H1 (cell line): Measurements from ENCODE around the gene DHRS3. TPM values are rescaled to one million over a fixed set of nuclear protein-coding genes. Genes with fewer than 3 reads are reported as not detected.

Experiments
- CTCF ChIA-PET: fragments of 300-600 bp; sonication (Branson Sonifier 250); formaldehyde crosslinking; loops from one replicate; lab custom pipeline; 2021; ENCODE audit not compliant: partially characterized antibody; lab: Charles Lee
- POLR2A ChIA-PET: fragments of 300-600 bp; sonication (Branson Sonifier 250); formaldehyde crosslinking; loops from one replicate; lab custom pipeline; 2021; ENCODE audit warnings: inconsistent platforms; ENCODE audit not compliant: partially characterized antibody; lab: Charles Lee
- DNase-seq, 2 experiments: peaks; one replicate each; pipeline versions ENCODE4 v3.0.0 to v3.0.0-alpha.2; 2010 to 2022; ENCODE audit warnings: low spot score in 2 of 2, low read depth in 1 of 2, mixed read lengths in 1 of 2
- FAIRE-seq: peaks from 2 replicates; lab custom pipeline; 2011; peaks lifted over from hg19 to GRCh38; lab: Jason Lieb, UNC
- H2AFZ ChIP-seq: 2 replicates; pipeline ENCODE4 v1.8.1; 2012; ENCODE audit warnings: low read length, inconsistent platforms
- H2AK5ac ChIP-seq: 2 replicates; pipeline ENCODE4 v1.6.1; 2013; ENCODE audit warnings: low read depth, low read length
- H2BK120ac ChIP-seq: replicated peaks from 2 replicates; pipeline ENCODE3; 2013; ENCODE audit warnings: low read depth, low read length, inconsistent platforms
- H2BK12ac ChIP-seq: 2 replicates; pipeline ENCODE4 v1.6.1; 2013; ENCODE audit warnings: low read depth, low read length
- H2BK15ac ChIP-seq: 2 replicates; pipeline ENCODE4 v1.6.1; 2013; ENCODE audit warnings: low read length
- H2BK20ac ChIP-seq: 2 replicates; pipeline ENCODE4 v1.6.1; 2013; ENCODE audit warnings: low read length
- H2BK5ac ChIP-seq: 2 replicates; pipeline ENCODE4 v1.6.1; 2013; ENCODE audit warnings: low read depth, low read length
- H3K14ac ChIP-seq: 2 replicates; pipeline ENCODE4 v1.6.1; 2013; ENCODE audit warnings: inconsistent platforms; ENCODE audit not compliant: insufficient read length
- H3K18ac ChIP-seq: 2 replicates; pipeline ENCODE4 v1.6.1; 2013; ENCODE audit warnings: low read length; ENCODE audit errors: extremely low read depth
- H3K23ac ChIP-seq: 2 replicates; pipeline ENCODE4 v1.6.1; 2013; ENCODE audit warnings: inconsistent platforms; ENCODE audit not compliant: insufficient read length
- H3K23me2 ChIP-seq: 2 replicates; pipeline ENCODE4 v1.6.1; 2013; ENCODE audit warnings: low read depth, low read length
- H3K27ac ChIP-seq: 2 replicates; pipeline ENCODE4 v1.6.1; 2011; ENCODE audit warnings: low read depth, low read length, inconsistent platforms
- H3K27me3 ChIP-seq, 4 experiments: replicated peaks in 1 of 4; 1 replicate in 1 of 4; 2 replicates in 3 of 4; pipeline versions ENCODE4 v1.6.1 to v1.8.1; 2011 to 2013; ENCODE audit warnings: low read length in 3 of 4, mild to moderate bottlenecking in 3 of 4, inconsistent platforms in 2 of 4, mixed read lengths in 2 of 4, moderate library complexity in 1 of 4; ENCODE audit not compliant: control insufficient read depth in 3 of 4, insufficient read depth in 3 of 4; ENCODE audit errors: extremely low read depth in 1 of 4
- H3K36me3 ChIP-seq, 4 experiments: 2 replicates each; pipeline versions ENCODE4 v1.6.1 to v1.8.1; 2011 to 2013; ENCODE audit warnings: mild to moderate bottlenecking in 4 of 4, low read length in 3 of 4, moderate library complexity in 2 of 4, control low read depth in 1 of 4, inconsistent platforms in 1 of 4; ENCODE audit not compliant: insufficient read depth in 4 of 4, control insufficient read depth in 2 of 4
- H3K4ac ChIP-seq: replicated peaks from 2 replicates; pipeline ENCODE3; 2013; ENCODE audit warnings: low read length, low read depth, mixed read lengths, inconsistent platforms; ENCODE audit not compliant: insufficient read length
- H3K4me1 ChIP-seq, 4 experiments: replicated peaks in 1 of 4; 1 replicate in 1 of 4; 2 replicates in 3 of 4; pipeline versions ENCODE4 v1.6.1 to v1.8.1; 2011 to 2013; ENCODE audit warnings: low read length in 3 of 4, inconsistent platforms in 2 of 4, mixed read lengths in 1 of 4; ENCODE audit not compliant: insufficient read depth in 4 of 4, control insufficient read depth in 3 of 4
- H3K4me2 ChIP-seq, 2 experiments: 2 replicates each; pipeline versions ENCODE4 v1.6.1 to v1.8.1; 2011 to 2013; ENCODE audit warnings: low read depth in 2 of 2, low read length in 2 of 2, control low read depth in 1 of 2, inconsistent platforms in 1 of 2, mild to moderate bottlenecking in 1 of 2; ENCODE audit not compliant: insufficient read depth in 1 of 2
- H3K4me3 ChIP-seq, 4 experiments: fragments of 200-600, 300-600 bp in 1 of 4; sonication (generic), shearing (Covaris generic), sonication (Bioruptor Twin) in 1 of 4; 2 replicates each; pipeline versions ENCODE4 v1.5.1 to v1.8.1; 2011 to 2016; ENCODE audit warnings: low read length in 4 of 4, low read depth in 3 of 4, control low read depth in 2 of 4, inconsistent platforms in 2 of 4, mild to moderate bottlenecking in 2 of 4, mixed read lengths in 1 of 4, moderate library complexity in 1 of 4; ENCODE audit not compliant: insufficient read depth in 2 of 4; ENCODE audit errors: extremely low read depth in 1 of 4
- H3K56ac ChIP-seq: replicated peaks from 2 replicates; pipeline ENCODE3; 2013; ENCODE audit warnings: low read depth, mild to moderate bottlenecking, mixed read lengths, low read length, inconsistent platforms; ENCODE audit not compliant: insufficient read length
- H3K79me1 ChIP-seq: 2 replicates; pipeline ENCODE4 v1.6.1; 2013; ENCODE audit warnings: low read depth, low read length, control low read depth
- H3K79me2 ChIP-seq, 2 experiments: 2 replicates each; pipeline versions ENCODE4 v1.6.1 to v1.8.1; 2012 to 2013; ENCODE audit warnings: low read length in 2 of 2, mild to moderate bottlenecking in 2 of 2, inconsistent platforms in 1 of 2; ENCODE audit not compliant: insufficient read depth in 2 of 2, control insufficient read depth in 1 of 2
- H3K9ac ChIP-seq, 4 experiments: replicated peaks in 1 of 4; 1 replicate in 1 of 4; 2 replicates in 3 of 4; pipeline versions ENCODE4 v1.6.1 to v1.8.1; 2011 to 2013; ENCODE audit warnings: low read depth in 3 of 4, low read length in 3 of 4, control low read depth in 2 of 4, mild to moderate bottlenecking in 2 of 4, moderate library complexity in 2 of 4, inconsistent platforms in 1 of 4; ENCODE audit errors: extremely low read depth in 1 of 4
- H3K9me3 ChIP-seq, 2 experiments: 2 replicates each; pipeline versions ENCODE4 v1.6.1 to v1.8.1; 2012 to 2013; ENCODE audit warnings: mild to moderate bottlenecking in 2 of 2, moderate library complexity in 2 of 2, control low read depth in 1 of 2, inconsistent platforms in 1 of 2, low read depth in 1 of 2, low read length in 1 of 2, mixed read lengths in 1 of 2; ENCODE audit not compliant: insufficient read depth in 2 of 2
- H4K20me1 ChIP-seq, 2 experiments: replicated peaks in 1 of 2; 2 replicates each; pipeline versions ENCODE3 to v1.8.1; 2011 to 2013; ENCODE audit warnings: inconsistent platforms in 2 of 2, low read length in 2 of 2, mild to moderate bottlenecking in 1 of 2; ENCODE audit not compliant: insufficient read depth in 2 of 2, control insufficient read depth in 1 of 2
- H4K5ac ChIP-seq: 2 replicates; pipeline ENCODE4 v1.6.1; 2013; ENCODE audit warnings: low read length, low read depth, mixed read lengths, inconsistent platforms; ENCODE audit not compliant: insufficient read length
- H4K8ac ChIP-seq: 2 replicates; pipeline ENCODE4 v1.8.0; 2013; ENCODE audit warnings: mild to moderate bottlenecking, moderate library complexity, low read length, inconsistent platforms; ENCODE audit not compliant: insufficient read depth; ENCODE audit errors: extremely low read depth
- H4K91ac ChIP-seq: replicated peaks from 2 replicates; pipeline ENCODE3; 2013; ENCODE audit warnings: low read length, mixed read lengths, inconsistent platforms; ENCODE audit not compliant: insufficient read length
- HDAC2 ChIP-seq, 2 experiments: fragments of 300-600 bp in 1 of 2; sonication (generic) in 1 of 2; IDR thresholded peaks; 2 replicates each; pipeline ENCODE4 v1.6.1; 2011 to 2012; ENCODE audit warnings: low read depth in 2 of 2, low read length in 2 of 2, mild to moderate bottlenecking in 2 of 2, moderate library complexity in 2 of 2, borderline replicate concordance in 1 of 2, inconsistent platforms in 1 of 2
- JUND ChIP-seq: IDR thresholded peaks from 2 replicates; pipeline ENCODE4 v1.6.1; 2011; ENCODE audit warnings: mild to moderate bottlenecking, improper control_type of control experiment, low read length
- KDM5A ChIP-seq: fragments of 200-600 bp; IDR thresholded peaks from 2 replicates; pipeline ENCODE4 v1.7.1; 2012; ENCODE audit warnings: mild to moderate bottlenecking, low read length, inconsistent platforms, mixed read lengths
- SIN3A ChIP-seq, 2 experiments: IDR thresholded peaks in 1 of 2; conservative IDR thresholded peaks in 1 of 2; 2 replicates each; pipeline ENCODE4 v1.6.1; 2011 to 2012; ENCODE audit warnings: low read length in 2 of 2, improper control_type of control experiment in 1 of 2, low read depth in 1 of 2, mild to moderate bottlenecking in 1 of 2
- SP1 ChIP-seq: IDR thresholded peaks from 2 replicates; pipeline ENCODE4 v1.6.1; 2011; ENCODE audit warnings: low read depth, low read length
- SRF ChIP-seq: IDR thresholded peaks from 2 replicates; pipeline ENCODE4 v1.6.1; 2011; ENCODE audit warnings: mild to moderate bottlenecking, low read depth, low read length, moderate library complexity
- TCF12 ChIP-seq: IDR thresholded peaks from 2 replicates; pipeline ENCODE4 v1.6.1; 2011; ENCODE audit warnings: low read depth, mild to moderate bottlenecking, low read length
- WGBS, 2 experiments: shearing (Covaris generic) in 1 of 2; methylation state at CpG; one replicate each; pipeline versions ENCODE4 v1.1.6 to v1.1.7; 2013 to 2015; ENCODE audit warnings: low lambda C conversion rate in 2 of 2, mixed read lengths in 2 of 2, inconsistent platforms in 1 of 2, low coverage in 1 of 2, missing lambda C conversion rate in 1 of 2; ENCODE audit not compliant: insufficient replicate concordance in 2 of 2, insufficient coverage in 1 of 2, insufficient read length in 1 of 2; ENCODE audit errors: extremely low coverage in 1 of 2, missing lambda C conversion rate in 1 of 2; 5-methylcytosine and 5-hydroxymethylcytosine counted together
- polyA plus RNA-seq, 7 experiments: library from polyadenylated mRNA; depleted of rRNA in 3 of 7; stranded (reverse) in 5 of 7; unstranded in 2 of 7; fragments of >200 nt in 5 of 7; fragments of 200-250 nt in 2 of 7; gene quantifications; 1 replicate in 5 of 7; 2 replicates in 1 of 7; 4 replicates in 1 of 7; pipeline versions ENCODE4 v1.2.1 to v1.2.3, GENCODE V29; 2011 to 2013; ENCODE audit warnings: missing spikeins in 2 of 7, mixed read lengths in 2 of 7
- total RNA-seq: library from RNA; stranded (reverse); fragmentation: NEBNext Ultra II Directional; extraction: Animal tissue kit (Norgen Biotek cat#: 25700); gene quantifications from 2 replicates; pipeline ENCODE4 v1.2.1, GENCODE V29; 2021
- TF ChIP-seq, protein P1 (sequence below): IDR thresholded peaks from 2 replicates; pipeline ENCODE4 v1.6.1; 2012; ENCODE audit warnings: low read length, inconsistent platforms

The DHRS3 gene
- total and polyA plus RNA-seq, 2 of the 8 experiments (the other 6 are each of a cell fraction or from before 2014, with no cell fraction given), result 32.5 to 36.4 TPM

DNA sequence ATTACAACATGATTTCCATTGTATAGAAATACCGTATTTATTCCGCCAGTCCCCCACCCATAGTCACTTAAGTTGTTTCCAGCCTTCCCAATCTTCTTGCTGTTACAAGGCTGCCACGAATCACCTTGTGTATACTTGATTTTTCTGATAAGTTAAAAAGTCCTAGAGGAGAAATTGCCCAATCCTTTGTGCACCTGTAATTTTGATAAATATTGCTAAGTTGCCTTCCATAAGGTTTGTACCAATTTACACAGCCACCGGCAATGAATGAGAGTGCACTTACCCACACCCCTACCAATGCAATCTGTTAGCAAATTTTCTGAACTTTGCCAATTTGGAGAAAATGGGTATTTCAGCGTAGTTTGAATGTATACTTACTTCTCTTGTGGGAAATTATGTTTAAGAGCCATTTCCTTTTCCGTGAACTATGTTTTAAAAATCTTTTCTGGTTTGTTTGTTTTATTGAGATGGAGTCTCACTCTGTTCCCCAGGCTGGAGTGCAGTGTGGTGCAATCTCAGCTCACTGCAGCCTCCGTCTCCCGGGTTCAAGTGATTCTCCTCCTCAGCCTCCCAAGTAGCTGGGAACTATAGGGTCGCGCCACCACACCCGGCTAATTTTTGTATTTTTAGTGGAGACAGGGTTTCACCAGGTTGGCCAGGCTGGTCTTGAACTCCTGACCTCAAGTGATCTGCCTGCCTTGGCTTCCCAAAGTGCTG is 87.4 kb downstream of the DHRS3 start:
- H2BK20ac ChIP-seq, result no peak overlapping the region
- no peak overlapping the region for H2BK120ac ChIP-seq
- H3K18ac ChIP-seq, result no peak overlapping the region
- H3K56ac ChIP-seq, result no peak overlapping the region
- no peak overlapping the region for H2BK5ac ChIP-seq
- no peak overlapping the region for H4K8ac ChIP-seq
- H3K4me1 ChIP-seq, result no peaks in the 10 kb centered on the region; a peak in 2 of 7 replicates
- H3K27me3 ChIP-seq, result no peaks in the 10 kb centered on the region
- H3K23me2 ChIP-seq, result no peaks in the 10 kb centered on the region
- no peak overlapping the region for H4K5ac ChIP-seq
- H3K9ac ChIP-seq, result no peak overlapping the region
- no peak overlapping the region for H2AK5ac ChIP-seq
- no peaks in the 10 kb centered on the region for H3K9me3 ChIP-seq
- no peak overlapping the region for H4K91ac ChIP-seq
- no peak overlapping the region for H3K4me3 ChIP-seq
- ChIA-PET CTCF (no interaction called here), POLR2A (no interaction called here)
- no peak overlapping the region for H3K23ac ChIP-seq
- no peaks in the 10 kb centered on the region for H3K79me2 ChIP-seq
- WGBS, 2 experiments, result 82% methylated on average over 11 of the region's 11 CpGs; no CpG with 5 or more reads in 1 of the 2 experiments
- H3K27ac ChIP-seq, result no peak overlapping the region
- FAIRE-seq (no peak), DNase-seq (no peak)
- no peaks in the 10 kb centered on the region for H4K20me1 ChIP-seq
- no peaks in the 10 kb centered on the region for H3K36me3 ChIP-seq
- no peak overlapping the region for H2BK12ac ChIP-seq
- H3K79me1 ChIP-seq, result no peaks in the 10 kb centered on the region
- H2AFZ ChIP-seq, result no peak overlapping the region
- TF ChIP-seq SP1, result no peak
- TF ChIP-seq, protein P1, sequence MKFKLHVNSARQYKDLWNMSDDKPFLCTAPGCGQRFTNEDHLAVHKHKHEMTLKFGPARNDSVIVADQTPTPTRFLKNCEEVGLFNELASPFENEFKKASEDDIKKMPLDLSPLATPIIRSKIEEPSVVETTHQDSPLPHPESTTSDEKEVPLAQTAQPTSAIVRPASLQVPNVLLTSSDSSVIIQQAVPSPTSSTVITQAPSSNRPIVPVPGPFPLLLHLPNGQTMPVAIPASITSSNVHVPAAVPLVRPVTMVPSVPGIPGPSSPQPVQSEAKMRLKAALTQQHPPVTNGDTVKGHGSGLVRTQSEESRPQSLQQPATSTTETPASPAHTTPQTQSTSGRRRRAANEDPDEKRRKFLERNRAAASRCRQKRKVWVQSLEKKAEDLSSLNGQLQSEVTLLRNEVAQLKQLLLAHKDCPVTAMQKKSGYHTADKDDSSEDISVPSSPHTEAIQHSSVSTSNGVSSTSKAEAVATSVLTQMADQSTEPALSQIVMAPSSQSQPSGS, result no peak
- no peak for TF ChIP-seq TCF12
- TF ChIP-seq HDAC2 (IDR thresholded peaks at IDR 0.05; ENCODE audit: borderline replicate concordance in 1 of 2, low read depth in 2 of 2, low read length in 2 of 2), result no peak
- TF ChIP-seq SRF, result no peak
- TF ChIP-seq JUND, result no peak
- TF ChIP-seq SIN3A (conservative IDR thresholded peaks at IDR 0.05 in 1 of 2, IDR thresholded peaks at IDR 0.05 in 1 of 2; ENCODE audit: low read depth in 1 of 2, low read length in 2 of 2), result no peak
- no peak for TF ChIP-seq KDM5A
- no peak overlapping the region for H2BK15ac ChIP-seq
- H3K4me2 ChIP-seq, result no peak overlapping the region
- H3K4ac ChIP-seq, result no peak overlapping the region
- no peak overlapping the region for H3K14ac ChIP-seq
